Fibroblast of skin of left biceps (primary cell): Measurements from ENCODE around the gene FEZF1.

Source experiments
- DNase-seq, 2 experiments: peaks; one replicate each; pipeline ENCODE4 v3.0.0-alpha.2; 2013; ENCODE audit warnings: low read depth in 2 of 2

The FEZF1 gene

DNA sequence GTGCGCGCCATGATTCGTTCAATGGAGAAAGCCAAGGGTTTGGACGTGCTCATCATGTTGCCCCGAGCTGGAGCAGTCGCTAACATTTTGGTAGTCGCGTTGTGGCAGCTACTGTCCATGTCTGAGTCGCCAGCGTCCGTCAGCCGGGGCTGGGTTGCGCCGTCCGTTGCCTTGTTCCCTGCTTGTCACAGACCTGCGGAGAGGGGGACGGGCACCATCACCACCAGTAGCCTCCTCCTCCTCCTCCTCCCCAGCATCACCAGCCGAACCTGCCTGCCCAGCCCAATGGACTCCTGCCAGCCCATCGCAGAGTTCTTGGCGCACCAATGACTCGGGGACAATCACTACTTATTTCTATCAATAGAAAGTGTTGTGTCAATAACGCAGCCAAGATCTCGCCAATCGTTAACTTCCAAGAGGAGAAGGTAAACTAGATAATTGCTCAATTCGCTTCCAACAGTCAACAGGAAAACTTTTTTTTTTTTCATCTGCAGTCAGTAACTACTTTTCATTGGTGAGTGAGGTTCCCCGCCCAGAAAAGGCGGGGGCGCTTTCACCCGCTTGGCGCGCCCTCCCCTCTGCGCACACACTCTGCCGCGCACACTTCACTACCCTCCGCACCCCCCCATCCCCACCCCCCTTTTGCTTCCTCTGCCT lies at the start of gene FEZF1:
Gene FEZF1, minus strand, starts transcription at position 432 of the 657 bp plus-strand sequence. Its CDS starts 313 bp downstream, at position 119.
- no peak for DNase-seq

DNA sequence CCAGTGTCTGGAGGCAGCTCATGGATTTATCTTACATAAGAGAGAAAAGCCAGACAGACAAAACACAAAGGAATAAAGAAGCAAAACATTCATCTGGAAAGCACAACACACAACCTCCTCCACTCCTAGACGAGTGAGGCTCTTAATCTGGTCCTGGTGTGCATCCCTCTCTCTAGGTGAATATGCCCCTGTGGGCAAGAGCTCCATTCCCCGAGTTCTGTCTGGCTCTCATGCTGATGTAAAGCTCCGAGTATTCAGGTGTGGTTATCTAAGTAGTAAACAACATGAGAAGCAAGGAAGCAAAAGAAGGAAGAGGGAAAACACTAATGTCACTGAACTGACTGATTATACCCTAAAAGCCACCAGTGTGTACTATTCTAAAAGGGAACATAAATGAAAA lies 47.9 kb upstream of the FEZF1 start:
- DNase-seq, result no peak

DNA sequence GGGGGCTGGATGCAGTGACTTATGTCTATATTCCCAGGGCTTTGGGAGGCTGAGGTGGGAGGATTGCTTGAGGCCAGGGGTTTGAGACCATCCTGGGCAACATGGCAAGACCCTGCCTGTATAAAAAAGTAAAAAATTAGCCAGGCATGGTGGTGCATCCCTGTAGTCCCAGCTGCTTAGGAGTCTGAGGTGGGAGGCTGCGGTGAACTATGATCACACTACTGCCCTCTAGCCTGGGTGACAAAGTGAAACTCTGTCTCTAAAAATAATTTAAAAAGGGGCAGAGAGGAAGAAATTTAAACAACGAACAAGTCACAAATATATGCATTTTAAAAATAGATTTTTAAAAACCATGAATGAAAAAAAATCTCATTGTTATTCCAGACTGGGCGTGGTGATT lies 46.2 kb upstream of the FEZF1 start:
- no peak for DNase-seq

DNA sequence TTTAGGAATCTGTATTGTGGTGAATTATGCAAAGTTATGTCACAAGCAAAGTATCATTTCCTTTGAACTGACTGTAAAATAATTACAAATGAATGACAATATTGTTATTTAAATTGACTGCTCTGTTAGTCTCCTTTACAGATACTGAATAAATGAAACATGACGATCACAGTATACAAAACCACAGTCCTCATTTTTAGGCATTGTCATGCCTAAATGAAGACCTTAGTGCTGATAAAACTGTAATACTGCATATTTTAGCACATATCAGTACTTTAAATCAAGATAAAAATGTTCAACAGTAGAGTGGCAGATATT lies 39.7 kb upstream of the FEZF1 start:
- DNase-seq, result no peak

DNA sequence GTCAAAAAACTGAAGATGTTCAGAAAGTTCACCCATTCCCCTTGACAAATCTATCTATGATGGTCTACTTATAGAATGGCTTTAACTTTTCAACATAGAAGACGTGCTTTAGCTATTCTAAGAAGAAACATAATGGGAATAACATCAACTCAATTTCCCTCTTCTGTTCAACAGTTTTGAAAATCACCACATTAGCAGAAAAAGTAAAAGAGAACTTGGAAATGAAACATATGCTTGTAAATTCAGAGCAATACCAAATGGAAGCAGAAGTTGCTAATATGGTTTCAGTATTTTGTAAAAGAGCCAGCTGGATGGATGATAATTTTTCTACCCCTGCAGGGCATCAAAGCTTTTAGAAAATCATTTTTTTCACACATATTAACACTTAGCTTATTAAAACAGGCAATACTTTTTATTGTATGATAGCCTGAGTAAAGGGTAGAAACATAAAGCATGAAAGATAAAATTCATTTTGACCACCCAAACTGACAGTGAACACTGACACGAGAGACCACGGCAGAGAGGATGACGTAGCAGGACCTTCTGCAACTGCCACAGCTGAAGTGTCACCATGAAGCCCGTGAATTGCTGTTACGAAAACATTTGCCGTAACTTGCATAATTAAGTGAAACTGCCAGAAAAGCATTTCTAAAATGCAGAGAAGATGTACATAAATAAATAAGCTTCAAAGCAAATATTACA lies 39.2 kb upstream of the FEZF1 start:
- no peak for DNase-seq

DNA sequence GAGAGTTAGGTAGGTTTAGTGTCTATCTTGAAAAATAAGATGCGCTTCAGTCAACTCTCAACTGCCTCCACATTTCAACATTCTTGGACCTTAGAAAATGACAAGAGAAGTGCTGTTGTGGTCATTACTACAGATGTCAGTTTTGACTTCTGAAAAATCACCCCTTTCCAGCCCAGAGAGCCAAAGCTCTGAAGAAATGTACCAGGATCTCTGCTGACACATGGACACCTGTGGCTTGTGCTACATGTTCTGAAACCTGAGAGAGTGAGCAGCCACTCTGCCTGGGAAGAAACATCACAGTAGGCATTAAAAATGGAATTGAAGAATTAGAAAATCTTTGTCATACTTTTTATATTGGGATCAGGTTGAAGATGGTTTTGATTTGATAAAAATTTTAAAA lies 35.9 kb upstream of the FEZF1 start:
- DNase-seq, result no peak

DNA sequence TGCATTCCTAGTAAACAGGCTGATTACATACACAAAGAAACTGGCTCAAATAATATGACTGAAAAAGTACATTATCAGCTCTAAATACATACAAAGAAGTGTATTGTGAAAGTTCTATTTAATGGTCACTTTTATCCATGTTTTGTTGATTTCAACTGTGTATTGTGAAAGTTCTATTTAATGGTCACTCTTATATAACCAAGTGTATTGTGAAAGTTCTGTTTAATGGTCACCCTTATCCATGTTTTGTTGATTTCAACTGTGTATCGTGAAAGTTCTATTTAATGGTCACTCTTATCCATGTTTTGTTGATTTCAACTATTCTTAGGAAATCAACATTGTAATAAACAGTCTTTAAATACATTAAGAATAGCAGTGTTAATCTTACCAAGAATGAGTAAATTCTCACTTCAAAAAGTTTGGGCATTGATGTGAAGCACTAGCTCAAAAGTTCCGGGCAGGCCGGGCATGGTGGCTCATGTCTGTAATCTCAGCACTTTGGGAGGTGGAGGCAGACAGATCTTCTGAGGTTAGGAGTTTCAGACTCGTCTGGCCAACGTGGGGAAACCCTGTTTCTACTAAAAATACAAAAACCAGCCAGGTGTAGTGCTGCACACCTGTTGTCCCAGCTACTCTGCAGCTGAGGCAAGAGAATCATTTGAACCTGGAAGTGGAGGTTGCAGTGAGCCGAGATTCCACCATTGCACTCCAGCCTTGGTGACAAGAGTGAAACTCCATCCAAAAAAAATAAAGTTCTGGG lies 34.8 kb upstream of the FEZF1 start:
- no peak for DNase-seq

DNA sequence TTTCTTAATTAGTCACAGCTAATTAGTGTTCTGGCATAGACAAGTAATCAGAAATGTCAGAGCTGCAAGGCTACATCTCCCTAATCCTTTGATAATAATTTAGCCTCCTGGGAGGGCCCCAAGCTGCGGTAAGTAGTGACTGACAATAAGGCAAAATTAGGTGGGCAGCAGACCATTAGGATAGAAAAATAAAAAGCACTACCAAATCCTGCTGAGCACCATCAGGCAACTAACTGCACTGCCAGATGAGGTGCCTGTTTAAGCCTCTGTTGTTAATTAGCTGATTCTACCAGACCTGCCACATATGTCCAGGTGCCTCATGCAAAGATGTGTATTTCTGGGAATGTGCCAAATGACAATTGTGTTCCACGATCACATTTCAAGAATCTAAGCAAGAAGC lies 32.5 kb upstream of the FEZF1 start:
- DNase-seq, result no peak

DNA sequence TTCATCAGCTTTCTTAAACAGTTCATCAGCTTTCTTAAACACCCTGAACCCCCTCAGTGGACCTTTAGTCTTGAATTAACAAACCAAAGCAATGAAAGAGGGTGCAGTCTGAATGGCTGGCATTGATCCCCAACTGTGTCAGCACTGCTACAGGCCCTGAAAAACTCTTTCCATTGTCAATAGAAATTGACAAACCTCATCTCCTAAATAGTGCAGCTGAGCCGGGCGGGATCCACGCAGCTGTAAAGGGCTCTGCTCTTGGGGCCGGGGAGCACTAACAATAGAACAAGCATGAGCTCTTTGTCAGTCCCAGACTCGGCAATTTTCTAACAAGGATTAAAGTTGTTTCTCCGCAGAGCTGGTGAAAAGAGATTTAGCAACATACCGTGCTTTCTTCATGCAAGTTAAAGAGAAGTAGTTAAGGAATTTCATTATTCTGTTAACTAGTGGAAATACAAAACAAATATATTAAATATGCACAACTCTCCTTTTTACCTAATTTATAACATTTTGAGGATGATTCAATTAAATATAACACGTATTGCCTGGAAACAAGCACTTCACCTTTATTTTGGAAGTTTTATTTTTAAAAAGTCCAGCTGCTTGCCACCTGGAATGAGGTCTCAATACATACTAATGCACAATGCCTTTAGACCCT lies 24.7 kb upstream of the FEZF1 start:
- no peak for DNase-seq

DNA sequence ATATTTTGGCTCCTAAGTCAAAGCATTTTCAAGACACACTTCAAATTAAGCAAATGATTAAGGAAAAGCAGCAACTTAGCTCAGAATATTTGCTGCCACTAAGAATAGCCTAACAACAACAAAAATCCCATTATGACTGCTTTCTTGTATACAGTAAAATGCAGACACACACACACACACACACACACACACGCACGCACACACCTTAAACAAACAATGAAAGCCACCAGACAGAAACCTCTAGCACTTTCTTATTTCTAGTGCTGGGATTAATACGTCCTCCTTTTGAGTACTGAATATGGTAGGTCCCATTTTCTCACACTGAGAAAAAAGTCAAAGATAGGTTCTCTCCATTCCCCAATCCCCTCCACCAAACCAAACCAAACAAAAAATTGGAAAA lies 23.4 kb upstream of the FEZF1 start:
- DNase-seq, result no peak

DNA sequence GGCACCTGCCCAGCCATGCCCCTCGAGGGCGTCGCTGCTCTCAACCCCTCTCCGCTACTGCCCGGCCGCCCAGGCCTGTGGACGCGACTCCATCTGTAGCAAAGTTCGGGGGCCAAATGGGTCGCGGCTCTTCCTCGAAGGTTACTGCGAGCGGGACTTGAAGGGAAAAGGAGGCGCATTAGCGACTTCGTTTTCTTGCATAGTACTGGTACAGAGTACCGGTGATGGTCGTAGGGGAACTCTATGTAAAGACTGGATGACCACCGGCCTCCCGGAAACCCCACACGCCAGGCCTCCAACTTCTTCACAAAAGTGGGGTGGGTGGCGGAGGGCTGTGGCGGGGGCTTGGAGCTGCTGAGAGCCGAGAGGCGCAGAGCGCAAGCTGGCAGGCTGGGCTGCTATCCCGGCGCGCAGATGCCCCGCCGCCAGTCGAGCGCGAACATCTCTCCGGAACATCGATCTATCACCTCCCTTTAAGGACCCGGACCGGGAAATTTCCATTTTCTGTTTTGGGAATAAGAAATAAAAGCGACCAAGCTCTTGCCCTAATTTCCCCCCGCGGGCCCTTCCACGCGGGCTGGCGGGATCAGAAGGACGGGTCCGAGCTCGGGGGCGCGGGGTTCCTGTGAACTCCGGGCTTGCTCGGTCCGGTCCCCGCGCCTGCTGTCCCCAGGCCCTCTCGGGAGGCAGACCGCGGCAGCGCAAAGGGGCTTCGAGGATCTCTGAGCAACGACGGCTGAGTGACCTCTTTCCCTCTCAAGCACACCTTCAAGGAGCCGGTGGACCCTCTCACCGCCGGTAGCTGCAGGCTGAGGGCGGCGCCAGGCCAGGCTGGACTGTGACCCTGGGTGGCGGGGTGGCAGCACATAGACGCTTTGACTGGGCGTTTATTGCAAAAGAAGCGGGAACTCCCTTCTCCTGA lies 12.2 kb upstream of the FEZF1 start:
- DNase-seq, result no peak

DNA sequence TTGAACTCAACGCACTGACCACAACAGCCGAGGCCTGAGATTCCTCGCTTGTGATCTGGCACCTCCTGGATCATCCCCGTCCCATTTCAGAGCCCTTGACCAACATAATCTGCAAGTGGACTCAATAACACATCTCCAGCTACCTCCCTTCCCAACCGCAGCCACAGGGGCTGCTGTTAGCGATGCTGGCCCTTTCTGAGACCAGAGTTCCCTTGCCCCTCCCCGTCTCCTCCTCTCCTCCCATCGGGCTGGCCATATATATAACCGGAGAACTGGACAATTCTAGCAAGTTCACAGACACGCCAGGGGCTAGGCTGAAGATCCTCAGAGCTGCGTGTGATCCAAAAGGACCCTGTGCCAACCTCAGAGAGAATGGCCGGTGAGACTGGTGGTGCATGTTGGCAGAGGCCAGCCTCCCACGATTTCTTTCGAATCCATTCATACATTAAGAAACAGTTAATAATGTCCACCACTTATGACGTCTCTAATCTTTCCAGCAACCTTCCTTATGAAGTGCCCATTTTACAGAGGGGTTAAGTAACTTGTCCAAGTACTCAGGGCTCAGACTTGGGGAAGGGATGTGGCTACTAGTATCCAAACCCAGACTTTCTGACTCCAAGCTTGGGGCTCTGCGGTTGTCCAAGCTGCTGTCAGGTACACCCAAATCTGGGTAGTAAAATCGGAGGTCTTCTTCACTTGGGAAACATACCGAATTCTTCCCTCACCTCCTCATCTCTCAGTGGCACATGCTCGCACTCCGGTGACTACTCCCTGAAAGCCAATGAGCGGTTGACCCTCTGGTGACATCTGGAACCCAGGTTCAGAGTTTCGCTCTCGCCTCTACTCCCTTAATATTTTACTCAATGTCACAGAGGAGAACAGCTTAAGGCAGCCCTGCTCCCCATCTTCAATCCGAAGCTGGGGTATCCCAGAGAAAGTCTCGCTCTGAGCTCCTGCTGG lies 11.2 kb upstream of the FEZF1 start:
- DNase-seq, result no peak

DNA sequence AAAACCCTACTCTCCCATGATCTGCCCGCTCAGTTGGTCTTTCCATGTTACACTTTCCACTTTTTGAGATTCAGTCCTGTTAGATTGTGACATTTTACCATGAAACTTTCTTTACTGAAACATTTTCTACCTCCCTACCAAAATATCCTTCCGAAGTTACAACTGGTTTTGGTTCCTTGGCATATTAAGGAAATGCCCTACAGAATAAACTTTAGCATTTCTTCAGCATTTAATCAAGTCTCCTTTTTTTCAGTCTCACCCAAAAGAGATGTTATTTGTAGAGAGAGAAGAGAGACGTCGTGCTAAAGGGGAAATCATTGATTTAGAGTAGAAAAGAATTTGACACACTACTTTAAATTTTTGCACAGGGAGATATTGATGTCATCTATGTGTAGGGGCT lies 9.7 kb upstream of the FEZF1 start:
- DNase-seq, result no peak

DNA sequence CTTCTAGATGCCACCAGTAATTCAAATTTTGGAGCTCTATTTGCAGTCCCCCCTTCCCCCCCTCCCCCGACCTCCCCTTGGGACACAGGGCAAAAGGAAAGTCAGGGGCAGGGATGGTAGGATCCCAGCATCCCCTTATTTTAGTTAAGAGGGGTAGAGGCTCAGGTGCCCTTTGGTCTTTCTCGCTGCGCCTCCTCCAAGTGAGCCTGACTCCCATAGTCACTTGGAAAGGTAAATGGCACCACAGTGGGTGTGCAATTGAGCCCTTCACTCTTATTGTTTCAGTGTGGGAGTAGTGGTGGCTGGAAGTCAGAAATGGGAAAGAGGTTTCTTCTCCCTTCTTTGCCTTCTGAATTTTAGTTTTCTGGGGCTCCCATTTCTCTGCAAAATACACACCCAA lies 8.2 kb upstream of the FEZF1 start:
- no peak for DNase-seq

DNA sequence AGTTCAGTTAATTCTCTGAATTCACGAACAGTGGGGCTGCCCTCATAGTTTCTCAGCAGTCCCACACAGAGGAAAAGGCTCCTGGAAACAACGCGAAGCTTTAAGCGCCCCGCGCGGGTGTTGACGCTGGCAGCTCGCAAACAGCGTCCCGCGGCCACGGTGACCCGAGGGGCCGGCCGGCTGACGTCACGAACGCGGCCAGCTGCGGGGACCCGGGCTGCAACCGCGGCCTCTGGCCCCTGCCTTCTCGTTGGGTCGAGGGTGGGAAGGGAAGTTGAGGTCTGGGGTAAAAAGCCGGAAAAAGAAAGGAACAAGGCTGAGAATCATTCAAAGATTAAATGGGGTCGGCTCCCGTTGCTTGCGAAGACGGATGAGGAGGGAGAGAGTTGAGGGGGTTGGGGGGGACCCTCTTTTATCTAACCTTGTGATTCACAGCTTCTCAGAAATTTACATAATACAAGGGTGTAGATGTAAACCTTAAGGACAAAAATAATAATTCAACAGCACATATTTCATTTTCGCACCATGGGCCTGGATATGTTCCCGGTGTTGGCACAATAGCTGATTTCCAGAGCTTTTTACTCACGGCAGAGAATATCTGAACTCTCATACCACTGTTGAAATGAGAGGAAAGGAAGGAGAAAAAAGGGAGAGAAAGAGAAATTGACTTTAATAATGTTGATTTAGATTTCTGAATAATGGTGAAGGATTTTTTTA lies 7.3 kb upstream of the FEZF1 start:
- no peak for DNase-seq

DNA sequence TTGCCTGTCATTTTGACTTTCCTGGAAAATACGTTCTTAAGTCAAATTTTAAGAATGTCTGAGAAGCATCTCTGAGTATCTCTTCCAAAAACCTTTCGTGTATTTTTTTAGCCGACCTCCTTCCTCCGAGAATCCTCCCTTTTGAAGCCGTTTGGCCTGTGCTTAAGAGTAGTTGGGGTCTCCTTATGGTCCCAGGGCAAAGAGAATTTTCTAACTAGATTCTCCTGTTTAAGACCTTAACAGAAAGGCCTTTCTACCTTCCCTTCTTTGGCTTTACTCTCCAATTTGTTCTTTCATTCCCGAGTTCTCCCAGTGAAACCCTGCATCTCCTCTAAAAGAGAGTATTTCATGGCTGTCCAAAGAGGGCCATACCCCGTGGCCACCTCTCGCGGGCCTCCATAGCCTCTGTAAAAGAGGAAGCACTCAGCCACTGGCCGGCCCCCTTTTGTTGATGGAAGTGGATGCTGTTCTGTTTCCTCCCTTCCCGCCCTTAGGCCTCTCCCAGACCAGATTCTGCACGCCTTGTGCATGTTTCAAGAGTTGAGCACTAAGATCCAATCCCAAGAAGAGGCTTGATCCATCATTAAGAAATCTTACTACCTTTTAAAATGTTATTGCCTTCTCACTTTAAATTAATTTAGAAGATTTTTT lies 6.6 kb upstream of the FEZF1 start:
- no peak for DNase-seq

DNA sequence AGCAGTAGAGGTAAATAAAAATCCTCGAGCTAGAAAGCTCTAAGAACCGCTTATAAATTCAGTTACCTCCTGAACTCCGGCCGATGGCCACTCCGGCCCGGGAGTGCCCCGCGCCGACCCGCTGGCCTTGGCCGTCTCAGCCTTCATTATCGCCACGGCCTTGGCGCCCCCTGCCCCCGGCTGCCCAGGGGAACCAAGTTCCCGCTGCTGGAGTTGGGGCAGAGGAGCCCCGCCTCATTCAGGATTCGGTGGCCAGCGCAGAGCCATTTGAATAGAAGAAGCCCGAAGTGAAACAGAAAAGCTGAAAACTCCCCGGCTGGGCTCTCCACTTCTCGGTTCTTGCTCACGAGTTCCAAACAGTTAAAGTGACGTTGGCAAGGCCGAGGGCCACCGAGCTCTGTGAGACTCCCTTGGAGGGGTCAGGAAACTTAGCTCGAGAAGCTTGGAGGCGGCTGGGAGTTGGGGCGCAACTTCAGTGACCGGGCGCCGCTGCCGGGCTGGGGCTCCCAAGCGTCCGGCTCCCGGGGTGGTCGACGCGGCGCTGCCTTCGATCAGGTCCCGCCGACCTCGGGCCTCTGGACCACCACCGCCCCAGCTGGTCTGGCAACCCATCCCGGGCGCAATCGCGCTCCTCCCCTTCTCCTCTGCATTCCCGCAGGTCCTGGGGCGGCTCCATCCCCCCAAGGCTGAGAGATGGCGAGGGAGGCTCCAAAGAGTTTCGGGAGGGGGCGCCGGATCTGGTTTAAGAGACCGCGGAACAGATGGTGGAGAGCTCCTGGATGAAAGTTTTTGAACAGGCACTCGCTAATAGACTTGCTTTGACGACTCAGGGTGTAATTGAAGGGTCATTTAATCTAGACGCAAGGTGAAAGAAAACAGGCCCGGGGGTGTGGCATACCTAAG lies 5.8 kb upstream of the FEZF1 start:
- no peak for DNase-seq

DNA sequence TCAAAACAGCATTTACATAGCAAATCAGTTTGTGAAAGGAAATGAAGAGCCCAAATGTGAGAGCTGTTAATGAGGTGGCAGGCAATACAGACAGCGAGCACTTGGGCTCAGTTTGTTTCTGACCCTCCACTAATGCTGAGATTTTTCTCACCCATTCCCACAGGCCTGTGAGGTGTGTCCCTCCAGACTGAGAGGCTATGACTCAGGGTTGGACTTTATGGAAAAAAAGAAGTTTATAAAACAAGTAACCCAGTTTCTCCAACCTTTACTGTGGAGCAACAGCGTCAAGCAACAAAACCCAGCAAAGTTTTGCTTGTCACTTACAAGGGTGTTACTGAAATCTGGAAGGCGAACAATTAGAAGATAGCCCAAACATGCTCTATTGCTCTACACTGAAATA lies 4.9 kb upstream of the FEZF1 start:
- no peak for DNase-seq
